Measurements from ENCODE around the gene MYMX.
"Not testable (repeated sequence)": the region's sequence is repeated elsewhere in the genome, so short reads cannot be mapped to it uniquely, and the experiment has no call there.

The MYMX gene

DNA sequence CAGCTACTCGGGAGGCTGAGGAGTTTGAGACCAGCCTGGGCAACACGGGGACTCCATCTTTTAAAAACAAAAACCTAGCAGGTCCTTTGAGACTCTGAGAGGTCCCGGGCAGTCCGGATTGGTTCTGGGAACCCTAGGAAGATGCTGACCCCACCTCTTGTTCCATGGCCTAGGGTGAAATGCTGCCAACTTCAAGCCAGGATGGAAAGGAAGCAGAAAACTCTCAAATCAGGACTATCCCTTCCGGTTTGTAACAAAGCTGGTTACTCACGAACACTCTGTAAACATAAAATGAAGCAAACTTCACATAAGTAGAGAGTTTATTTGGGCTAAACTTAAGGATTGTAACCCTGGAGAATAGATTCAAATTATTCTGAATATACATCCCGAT is 30.1 kb upstream of the MYMX start:
- no peak for DNase-seq (ENCODE audit: low read depth in 2 of 2)

- no peak for DNase-seq (ENCODE audit: low read depth in 2 of 2)
These were observed 27.9 kb upstream of the MYMX start for GRCh38 chr6:44188819-44189218.

GRCh38 chr6:44189257-44189656 is 27.5 kb upstream of the MYMX start:
- no peak for DNase-seq (ENCODE audit: low read depth in 2 of 2)

DNA sequence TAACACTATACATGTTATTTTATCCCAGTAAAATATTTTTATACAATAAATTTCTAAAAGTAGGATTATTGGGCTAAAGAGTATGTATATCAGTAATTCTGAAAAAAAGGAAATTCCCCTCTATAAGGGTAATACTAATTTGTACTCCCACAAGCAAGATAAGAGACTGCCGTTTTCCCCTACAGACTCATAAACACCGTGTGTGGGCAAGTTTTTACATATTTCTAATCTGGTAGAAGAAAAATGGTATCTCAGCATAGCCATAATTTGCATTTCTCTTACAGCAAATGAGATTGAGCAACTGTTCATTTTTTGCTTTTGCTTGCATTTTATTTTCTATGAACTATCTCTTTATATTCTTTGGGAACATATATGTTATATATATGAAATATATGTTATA is 26.0 kb upstream of the MYMX start:
- DNase-seq (ENCODE audit: low read depth in 2 of 2): no peak

- no peak for DNase-seq (ENCODE audit: low read depth in 2 of 2)
These were observed 24.2 kb upstream of the MYMX start for GRCh38 chr6:44192428-44193041.

GRCh38 chr6:44193307-44193910 is 23.3 kb upstream of the MYMX start:
- DNase-seq (ENCODE audit: low read depth in 2 of 2): no peak

DNA sequence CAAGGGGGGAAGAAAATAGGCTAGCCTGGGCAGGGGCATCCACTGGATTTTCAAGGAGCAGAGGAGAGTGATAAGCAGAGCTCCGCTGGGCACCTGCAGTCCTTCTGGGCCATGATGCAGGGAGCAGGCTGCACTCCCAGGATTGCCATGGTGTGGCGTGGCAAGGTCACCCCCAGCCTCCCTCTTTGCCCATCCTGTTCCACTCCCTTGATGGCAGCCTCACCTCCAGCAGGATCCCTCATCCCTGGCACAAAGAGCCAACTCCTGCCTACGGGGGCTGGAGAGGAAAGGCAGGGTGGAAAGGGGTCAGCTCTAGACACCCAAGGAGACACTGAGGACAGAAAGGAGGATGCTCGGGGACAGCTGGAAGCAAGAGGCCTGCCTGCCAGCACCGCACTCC is 22.4 kb upstream of the MYMX start:
- no peak for DNase-seq (ENCODE audit: low read depth in 2 of 2)

GRCh38 chr6:44196351-44196750 is 20.4 kb upstream of the MYMX start:
- DNase-seq (ENCODE audit: low read depth in 2 of 2): not testable (repeated sequence)

DNA sequence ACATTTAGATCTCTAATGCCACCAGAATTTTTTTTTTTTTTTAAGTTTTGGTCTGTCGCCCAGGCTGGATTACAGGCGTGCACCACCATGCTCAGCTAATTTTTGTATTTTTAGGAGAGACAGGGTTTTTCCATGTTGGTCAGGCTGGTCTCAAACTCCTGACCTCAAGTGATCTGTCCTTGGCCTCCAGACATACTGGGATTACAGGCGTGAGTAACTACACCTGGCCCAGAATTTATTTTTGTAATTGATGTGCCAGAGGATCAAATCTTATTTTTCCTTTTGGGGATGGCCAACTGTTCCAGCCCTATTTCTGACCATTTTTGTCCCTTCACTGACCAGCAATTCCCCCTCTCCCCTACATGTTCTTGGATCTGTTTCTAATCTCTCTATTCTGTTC is 18.0 kb upstream of the MYMX start:
- DNase-seq (ENCODE audit: low read depth in 2 of 2): no peak

- no peak for DNase-seq (ENCODE audit: low read depth in 2 of 2)
These were observed 16.8 kb upstream of the MYMX start for GRCh38 chr6:44199883-44200282.

- DNase-seq (ENCODE audit: low read depth in 2 of 2): no peak
These were observed 15.5 kb upstream of the MYMX start for GRCh38 chr6:44201200-44201599.

DNA sequence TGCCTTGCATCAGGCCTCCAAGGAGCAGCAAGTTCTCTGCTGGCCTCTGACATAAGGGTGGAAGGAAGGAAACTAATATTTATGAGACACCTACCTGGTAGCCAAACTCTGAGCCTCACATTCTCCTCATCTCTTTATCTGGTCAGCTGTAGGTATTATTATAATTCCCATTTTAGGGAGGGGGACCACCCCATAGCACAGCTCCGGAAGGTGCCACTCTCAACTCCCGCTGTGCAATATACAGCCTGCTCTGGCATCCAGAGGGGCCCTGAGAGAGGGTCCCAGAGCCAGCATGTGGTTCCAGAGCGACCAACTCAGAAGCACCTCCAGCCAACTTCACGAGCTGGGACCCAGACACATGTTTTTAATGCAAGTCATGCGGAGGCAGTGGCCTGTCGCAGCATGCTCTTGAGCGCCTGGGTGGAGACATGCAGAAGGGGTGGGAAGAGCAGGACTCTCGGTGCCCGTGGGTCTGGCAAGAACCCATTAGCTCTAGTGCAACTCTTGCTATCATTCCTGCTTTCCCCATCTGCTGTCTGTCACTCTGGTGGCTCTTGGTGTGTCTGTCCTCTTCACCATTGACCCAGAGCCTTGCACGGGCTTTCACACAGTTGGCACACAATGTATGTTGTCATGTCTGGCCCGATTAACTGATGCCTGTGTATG is 15.0 kb upstream of the MYMX start:
- DNase-seq (ENCODE audit: low read depth in 2 of 2): no peak

- no peak for DNase-seq (ENCODE audit: low read depth in 2 of 2)
These were observed 14.3 kb upstream of the MYMX start for GRCh38 chr6:44202332-44202971.

GRCh38 chr6:44202972-44203750 is 13.6 kb upstream of the MYMX start:
- DNase-seq (ENCODE audit: low read depth in 2 of 2): no peak

DNA sequence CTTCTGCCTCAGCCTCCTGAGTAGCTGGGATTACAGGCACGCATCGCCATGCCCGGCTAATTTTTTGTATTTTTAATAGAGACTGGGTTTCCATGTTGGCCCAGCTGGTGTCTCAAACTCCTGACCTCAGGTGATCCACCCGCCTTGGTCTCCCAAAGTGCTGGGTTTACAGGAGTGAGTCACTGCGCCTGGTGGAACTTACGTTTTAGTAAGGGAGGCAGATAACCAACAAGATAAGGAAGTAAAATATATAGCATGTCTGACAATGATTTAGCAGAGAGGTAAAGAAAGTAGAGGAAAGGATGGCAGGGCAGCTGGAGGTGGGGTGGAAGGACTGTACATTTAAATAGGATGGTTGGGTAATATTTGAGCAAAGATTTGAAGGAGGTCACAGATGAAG is 12.8 kb upstream of the MYMX start:
- DNase-seq (ENCODE audit: low read depth in 2 of 2): no peak

DNA sequence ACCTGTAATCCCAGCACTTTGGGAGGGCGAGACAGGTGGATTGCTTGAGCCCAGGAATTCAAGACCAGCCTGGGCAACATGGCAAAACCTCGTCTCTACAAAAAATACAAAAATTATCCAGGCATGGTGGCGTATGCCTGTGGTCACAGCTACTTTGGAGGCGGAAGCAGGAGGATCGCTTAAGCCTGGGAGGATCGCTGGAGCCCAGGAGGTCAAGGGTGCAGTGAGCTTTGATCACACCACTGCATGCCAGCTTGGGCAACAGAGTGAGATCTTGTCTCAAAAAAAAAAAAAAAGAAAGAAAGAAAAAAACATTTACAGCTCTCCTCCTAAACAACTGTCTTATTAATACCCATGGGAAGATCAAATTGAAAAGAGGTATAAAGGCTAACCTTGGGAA is 8.8 kb upstream of the MYMX start:
- DNase-seq (ENCODE audit: low read depth in 2 of 2): no peak

- no peak for DNase-seq (ENCODE audit: low read depth in 2 of 2)
These were observed 5.4 kb upstream of the MYMX start for GRCh38 chr6:44211284-44211683.

DNA sequence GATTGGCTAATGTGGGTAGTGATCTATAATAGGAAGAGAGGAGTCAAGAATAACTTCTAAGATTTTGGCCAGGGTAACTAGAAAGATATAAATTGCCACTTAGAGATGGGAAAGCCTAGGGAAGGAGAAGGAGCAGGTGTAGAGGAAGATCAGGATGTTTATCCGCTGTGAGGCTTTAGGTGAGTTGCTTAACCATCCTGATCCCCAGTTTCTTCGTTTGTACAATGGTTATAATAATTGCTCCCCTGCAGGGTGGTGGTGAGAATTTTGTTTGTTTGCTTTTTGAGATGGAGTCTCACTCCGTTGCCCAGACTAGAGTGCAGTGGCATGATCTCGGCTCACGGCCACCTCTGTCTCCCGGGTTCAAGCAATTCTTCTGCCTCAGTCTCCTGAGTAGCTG is 2.4 kb upstream of the MYMX start:
- no peak for DNase-seq (ENCODE audit: low read depth in 2 of 2)

- no peak for DNase-seq (ENCODE audit: low read depth in 2 of 2)
These were observed 812 bp downstream of the MYMX start for GRCh38 chr6:44217332-44218143.

- no peak for DNase-seq (ENCODE audit: low read depth in 2 of 2)
These were observed 2.5 kb downstream of the MYMX start for GRCh38 chr6:44219053-44219814.
